ENCODE data around the gene GTPBP6.
"Not testable (repeated sequence)": the region's sequence is repeated elsewhere in the genome, so short reads cannot be mapped to it uniquely, and the experiment has no call there.

Gene GTPBP6

DNA sequence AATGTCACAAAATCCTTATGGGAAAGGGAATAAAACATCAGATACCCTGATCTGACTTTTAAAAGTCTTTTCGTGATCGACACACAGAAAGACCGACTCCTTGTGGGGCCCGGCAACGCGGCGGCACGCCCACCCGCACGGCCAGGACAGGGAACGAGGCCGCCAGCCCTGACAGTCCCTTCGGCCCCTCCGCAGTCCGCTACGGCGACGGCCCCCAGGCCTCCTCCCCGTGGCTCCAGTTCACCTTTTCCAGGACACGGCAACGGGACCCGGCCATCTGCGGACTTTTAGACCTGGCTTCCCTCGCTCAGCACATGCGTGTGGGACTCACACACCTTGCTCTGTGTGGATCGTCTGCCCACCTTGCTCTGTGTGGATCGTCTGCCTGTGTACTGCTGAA, 33.6 kb upstream of the GTPBP6 start:
- DNase-seq (ENCODE audit: low read depth), result no peak

DNA sequence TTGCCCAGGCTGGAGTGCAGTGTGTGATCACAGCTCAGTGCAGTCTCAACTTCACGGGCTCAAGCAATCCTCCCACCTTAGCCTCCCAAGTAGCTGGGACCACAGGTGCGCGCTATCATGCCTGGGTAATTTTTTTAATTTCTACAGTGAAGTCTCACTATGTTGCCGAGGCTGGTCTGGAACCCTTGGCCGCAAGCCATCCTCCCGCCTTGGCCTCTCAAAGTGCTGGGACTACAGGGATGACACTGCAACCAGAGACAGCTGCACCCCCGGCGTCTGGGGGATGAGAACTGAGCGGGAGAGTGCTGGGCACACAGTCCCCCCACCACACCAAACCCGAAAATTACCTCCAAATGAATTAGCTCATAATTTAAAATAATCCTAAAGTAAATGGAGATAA, 33.1 kb upstream of the GTPBP6 start:
- DNase-seq (ENCODE audit: low read depth), result no peak

DNA sequence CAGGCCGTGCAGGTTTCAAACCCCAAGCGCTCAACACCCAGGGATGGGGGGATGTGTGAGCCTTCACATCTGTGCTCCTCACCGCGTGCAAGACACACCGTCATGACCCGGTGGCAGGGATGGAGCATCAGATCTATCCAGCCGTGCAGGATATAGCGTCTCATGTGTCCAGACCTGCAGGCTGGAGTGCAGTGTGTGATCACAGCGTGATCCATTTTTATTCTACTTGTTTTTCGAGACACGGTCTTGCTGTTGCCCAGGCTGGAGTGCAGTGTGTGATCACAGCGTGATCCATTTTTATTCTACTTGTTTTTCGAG, 32.7 kb upstream of the GTPBP6 start:
- not testable (repeated sequence) for DNase-seq (ENCODE audit: low read depth)

DNA sequence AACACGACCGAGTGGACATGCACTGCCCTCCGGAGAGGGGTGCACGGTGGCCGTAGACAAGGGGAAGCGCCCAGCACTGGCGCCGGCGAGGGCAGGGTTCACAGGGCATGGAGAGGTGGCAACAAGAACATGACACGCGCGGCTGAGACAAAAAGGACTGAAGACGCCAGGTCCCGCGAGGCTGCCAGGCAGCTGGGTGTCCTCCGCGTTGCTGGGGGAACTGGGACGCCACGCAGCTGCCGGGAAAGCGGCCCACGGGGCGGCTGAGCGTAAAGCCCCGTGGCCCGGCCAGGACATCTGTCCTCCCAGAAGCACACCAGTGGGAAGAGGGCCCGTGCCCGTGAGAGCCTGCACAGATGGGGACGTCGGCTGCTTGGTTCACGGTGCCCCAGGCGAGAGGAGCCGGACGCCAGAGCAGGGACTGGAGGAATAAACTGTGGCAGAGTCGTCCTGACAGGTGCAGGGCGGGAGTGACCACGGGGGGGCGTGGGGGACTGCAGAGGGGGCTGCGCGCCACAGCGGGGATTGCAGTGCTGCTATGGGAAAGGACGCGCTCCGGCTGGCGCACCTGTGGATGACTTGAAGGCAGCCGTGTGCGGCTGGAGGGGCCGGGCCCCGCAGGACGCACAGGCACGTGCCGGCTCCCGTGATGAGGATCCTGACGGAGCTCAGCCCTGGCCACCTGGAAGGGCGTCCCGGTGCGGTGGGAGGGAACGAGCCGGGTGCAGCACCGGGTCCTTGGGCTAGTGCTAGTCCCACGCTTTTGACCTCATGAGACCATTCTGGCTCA, 32.1 kb upstream of the GTPBP6 start:
- DNase-seq (ENCODE audit: low read depth), result no peak

DNA sequence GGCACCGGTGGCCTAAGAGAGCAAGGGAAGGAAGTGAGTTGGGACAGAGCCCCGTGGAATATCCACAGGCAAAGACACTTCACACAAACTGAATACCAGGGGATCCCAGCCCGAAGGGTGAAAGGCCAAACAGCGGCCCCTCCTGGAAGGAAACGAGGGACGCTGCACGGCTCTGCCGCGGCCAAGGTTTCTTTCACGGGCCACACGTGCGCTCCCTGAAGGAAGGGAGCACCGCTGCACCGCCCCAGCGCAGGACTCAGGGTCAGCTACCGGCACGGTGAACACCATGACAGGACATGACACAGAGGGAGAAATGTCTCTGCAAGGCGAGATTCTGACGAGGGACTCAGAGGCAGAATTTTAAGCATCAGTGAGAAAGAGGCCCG, 31.5 kb upstream of the GTPBP6 start:
- no peak for DNase-seq (ENCODE audit: low read depth)

DNA sequence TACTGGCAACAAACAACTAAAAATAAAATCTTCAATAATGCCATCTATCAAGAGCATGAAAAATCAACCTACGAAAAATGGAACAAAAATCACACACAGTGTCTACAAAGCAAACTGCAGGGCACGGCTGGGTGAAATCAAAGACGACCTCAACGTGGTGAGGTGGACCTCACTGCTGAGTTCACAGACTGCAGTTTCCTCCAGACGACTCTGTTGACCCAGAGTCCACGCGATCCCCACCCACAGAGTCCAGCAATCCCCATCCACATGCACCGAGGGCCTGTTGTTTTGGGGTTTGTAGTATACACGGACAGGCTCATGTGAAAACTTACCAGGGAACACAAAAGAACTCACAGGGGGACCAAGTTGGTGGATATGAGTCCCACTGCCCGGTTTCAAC, 31.1 kb upstream of the GTPBP6 start:
- DNase-seq (ENCODE audit: low read depth), result no peak

DNA sequence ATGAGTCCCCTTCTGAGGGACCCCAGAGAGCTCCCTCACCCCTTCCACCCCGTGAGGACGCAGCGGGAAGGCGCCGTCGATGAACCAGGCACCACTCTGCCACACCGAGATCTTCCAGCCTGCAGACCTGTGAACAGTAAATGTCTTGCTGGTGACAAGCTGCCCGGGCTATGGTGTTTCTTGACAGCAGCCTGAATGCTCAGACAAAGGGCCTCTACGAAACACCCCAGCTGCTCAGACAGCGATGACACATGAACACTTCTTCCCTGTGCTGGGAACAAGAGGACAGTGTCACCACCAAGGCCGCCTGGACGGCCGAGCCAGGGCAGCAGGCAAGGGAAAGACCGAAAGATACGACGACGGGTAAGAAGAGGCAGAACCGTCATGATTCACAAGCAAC, 30.6 kb upstream of the GTPBP6 start:
- DNase-seq (ENCODE audit: low read depth), result no peak

DNA sequence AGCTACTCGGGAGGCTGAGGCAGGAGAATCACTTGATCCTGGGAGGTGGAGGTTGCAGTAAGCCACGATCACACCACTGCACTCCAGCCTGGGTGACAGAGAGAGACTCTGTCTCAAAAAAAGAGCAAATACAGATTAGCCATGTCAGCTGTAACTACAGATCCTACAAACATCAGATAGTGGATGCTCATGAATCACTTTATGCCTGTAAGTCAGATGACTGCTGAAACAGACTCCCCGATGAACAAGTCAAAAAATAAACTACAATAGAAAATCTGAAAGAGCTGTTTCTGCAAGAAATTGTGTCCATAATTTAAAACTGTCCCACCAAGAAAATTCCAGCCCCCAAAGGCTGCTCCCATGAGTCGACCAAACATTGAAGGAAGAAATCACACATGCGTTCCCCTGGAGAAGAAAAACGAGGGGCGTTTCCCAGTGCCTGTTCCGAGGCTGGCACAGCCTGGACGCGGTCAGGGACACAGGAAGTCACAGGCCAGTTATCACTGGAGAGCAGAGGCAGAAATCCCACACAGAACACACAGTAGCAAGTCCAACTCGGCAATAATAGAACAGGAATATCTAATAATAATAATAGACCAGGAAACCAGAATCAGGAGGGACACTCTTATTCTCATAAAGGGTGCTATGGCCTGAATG, 30.0 kb upstream of the GTPBP6 start:
- no peak for DNase-seq (ENCODE audit: low read depth)

DNA sequence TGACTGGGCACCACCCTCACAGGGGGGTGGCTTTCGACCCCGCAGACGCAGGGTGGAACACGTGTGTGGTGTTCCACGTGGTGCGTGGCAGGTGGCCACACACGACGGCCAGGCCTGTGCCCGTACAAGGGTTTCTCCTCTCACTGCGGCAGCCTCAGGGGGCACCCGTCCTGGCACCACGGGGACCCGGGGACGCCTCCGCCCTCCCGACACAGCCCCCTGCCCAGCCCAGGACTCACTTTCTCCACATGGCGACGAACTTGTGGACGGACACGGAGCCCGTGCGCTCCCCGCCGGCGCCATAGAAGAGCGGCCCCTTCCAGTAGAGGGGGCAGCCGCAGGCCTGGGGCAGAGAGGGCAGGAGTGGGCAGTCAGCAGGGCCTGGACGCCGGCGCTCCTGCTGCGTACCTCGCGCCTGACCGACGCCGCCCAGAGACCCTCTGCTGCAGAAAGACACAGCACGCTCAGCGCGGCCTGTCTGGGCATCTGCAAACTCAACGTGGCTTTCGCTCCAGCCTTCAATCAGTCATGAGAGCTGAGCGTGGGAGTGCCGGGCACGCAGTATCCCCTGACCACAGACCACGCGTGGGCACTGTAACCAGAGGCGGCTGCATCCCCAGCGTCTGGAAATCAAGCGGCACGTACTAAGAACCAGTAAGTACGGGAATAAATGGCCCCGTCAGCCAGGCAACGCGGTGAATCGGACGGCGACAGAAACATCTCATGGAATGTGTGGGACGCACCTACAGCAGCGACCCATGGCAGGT, 28.9 kb upstream of the GTPBP6 start:
- DNase-seq (ENCODE audit: low read depth), result no peak

DNA sequence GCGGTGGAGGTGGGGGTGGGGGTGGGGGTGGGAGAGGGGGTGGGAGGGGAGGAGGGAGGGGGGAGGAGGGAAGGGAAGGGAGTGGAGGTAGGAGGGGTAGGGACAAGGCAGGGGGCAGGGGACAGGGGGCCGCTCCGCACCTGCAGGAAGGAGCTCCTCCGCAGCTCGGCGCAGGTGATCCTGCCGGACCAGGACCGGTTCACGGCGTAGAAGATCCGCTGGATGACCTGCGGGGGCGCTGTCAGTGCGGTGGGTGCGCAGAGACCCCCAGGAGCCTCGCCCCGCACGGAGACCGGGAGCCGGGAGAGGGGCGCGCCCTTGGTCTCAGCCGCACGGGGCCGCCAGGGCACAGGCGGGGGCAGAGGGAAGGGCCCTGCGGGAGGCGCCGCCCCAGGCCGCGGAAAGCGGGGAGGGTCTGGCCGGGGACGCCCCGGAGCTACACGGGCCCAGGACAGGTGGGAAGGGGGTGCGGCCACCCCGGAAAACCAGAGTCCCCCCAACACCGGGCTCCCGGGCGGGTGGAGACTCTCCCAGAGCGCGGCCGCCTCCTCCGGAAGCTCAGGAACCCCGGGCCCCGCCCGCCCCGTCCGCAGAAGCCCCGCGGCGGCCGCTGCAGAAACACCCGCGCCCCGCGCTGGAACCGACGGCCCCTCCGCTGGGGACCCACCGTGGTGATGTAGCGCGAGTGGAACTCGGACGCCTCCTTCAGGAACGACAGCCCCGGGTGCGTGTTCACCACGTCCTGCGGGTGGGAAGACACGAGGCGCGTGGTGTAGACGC, 27.6 kb upstream of the GTPBP6 start:
- no peak for DNase-seq (ENCODE audit: low read depth)

DNA sequence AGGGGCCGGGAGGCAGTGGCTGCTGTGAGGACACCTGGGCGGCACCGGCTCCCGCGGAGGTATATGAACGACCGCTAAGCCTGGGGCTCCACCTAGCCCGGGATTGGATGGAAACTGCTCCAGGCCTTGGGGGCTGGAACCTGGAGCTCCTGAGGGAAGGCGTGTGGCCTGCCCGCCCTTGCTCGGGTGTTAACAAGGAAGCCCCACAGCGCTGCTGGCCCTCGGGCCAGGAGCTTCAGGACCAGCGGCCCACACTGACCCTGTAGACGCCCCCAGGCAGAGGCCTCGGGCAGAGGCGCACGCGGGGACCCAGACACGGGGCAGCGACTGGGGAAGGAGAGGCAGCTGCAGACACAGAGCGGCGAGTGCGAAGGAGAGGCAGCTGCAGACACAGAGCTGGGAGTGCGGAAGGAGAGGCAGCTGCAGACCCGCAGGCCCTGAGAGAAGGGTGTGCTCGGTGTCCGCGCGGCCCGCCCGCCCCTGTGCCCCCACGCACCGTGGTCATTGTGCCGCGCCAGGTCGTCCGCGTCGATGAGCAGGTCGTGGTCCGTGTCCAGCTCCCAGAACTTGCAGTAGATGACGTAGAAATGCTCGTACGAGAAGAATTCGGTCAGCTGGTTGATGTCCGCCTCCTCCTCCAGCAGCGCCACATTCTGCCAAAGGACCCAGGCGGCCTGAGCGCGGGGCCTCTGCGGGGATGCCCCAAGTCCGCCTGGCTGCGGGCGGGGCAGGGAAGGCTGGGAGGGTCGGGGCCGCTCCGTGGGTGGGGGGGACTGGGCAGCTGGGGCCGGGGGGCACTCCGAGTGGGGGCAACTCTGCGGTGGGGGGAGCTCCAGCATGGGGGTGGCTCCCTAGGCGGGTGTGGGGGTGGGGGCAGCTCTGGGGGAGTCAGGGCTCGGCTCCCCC, 26.7 kb upstream of the GTPBP6 start:
- no peak for DNase-seq (ENCODE audit: low read depth)

DNA sequence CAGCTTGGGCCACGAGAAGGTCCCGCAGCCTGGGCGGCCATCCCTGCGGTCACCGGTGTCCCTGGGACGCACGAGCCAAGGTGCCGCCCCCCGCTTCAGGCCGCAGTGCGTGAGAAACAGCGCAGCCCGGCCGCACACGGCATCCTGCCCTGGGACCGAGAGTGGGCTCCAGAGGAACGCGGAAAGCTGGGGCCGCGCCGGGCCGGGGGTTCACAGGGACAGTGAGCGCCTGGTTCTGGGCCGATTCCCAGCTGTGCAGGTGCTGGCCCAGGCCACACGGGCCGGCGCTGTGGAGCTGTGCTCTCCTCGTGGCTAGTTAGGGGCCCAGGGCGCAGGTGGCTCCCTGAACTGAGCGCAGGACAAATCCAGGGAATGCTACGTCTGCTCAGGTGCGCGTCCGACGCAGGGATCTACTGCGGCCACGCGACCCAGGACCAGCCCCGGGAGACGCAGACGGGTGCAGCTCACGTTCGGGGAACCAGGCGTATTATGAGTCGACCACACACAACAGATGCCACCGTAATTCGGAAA, 25.8 kb upstream of the GTPBP6 start:
- DNase-seq (ENCODE audit: low read depth), result no peak

DNA sequence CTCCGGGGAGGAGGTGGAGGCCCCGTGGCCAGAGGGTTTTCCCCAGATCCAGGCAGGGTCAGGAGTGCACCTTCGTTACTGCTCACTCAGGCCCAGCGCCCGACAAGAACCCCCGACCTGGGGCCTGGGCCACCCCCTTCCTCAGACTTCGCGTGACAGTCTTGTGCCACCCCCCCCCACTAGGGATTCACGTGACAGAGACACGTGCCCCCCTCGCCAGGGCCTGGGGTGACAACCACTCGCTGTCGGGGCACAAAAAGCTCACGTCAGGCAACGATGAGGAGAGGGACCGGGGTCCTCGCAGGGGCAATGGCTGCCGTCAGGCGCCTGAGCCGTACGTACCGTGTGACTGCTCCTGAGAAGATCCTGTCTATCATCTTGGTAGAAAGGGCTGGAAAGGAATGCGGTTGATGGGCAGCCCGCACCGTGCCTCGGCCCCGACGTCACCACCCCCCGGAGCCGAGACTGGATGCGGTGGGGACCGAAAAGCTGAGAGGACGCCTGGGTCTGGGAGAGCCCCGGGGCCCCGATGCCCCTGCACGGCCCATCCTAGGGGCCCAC, 23.0 kb upstream of the GTPBP6 start:
- no peak for DNase-seq (ENCODE audit: low read depth)

DNA sequence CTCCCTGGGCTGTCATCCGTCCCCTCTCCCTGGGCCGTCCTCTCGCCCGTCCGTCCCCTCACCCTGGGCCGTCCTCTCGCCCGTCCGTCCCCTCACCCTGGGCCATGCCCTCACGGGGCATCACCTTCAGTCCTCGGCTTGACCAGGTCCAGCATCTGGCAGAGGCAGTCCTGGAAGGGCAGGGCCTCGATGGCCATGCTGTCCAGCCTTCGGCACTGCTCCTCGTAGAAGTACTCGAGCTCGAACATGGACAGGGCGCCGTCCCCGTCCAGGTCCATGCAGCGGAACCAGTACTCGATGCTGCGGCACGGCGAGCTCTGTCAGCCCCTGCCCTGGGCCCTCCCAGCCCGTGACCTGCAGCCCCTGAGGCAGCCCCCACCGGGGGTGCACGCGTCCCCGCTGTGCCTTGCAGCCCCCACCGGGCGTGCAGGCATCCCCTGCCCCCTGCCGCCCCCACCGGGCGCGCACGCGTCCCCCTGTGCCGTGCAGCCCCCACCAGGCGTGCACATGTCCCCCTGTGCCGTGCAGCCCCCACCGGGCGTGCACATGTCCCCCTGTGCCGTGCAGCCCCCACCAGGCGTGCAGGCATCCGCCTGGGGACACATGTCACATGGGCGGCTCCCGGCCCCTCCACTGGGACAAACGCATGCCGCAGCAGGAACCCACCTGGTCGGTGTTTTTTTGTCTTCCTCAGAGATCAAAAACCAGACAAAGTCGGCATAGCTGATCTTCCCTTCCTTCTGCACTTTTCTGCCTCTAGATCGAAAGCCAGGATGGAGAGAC, 22.2 kb upstream of the GTPBP6 start:
- no peak for DNase-seq (ENCODE audit: low read depth)

DNA sequence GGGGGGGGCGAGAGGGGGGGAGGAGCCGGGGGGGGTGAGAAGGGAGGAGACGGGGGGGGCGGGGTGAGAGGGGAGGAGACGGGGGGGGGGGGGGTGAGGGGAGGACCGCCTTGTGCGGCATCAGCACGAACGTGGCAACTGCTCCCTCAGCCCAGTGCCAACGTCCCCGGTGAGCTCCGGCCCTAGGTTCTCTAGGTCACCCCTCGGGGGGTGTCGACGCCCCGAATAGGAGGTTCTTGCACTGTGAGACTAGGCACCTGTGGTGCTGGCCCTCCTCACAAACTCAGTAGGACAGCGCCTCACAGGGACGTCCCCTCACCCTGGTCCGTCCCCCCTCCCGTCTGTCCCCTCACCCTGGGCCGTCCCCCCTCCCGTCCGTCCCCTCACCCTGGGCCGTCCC, 21.5 kb upstream of the GTPBP6 start:
- no peak for DNase-seq (ENCODE audit: low read depth)

DNA sequence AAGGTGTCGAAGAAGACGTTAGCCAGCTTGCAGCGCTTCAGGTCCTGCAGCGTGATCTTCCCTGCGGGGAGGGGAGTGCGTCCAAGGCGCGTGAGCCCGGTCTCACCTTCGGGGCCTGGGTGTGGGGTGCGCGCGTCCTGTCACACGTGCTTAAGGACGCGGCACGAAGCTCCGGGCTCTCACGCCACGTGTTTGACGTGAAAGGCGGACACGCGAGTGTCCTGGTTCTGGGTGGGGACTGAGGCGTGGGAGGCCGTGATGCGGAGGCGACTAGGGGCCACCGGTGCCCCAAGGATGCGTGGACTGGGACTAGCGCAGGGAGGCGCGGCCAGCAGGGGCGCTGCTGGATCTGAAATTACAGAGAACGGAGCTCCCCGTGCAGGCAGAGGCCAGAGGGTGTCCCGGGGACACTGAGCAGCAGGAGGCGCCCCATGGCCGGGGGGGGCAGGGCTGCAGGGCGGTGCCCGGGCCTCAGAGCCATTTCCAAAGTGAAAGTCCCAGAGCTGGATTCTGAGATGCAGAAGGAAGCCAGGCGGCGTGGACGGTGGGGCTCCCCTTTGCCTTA, 20.3 kb upstream of the GTPBP6 start:
- no peak for DNase-seq (ENCODE audit: low read depth)

DNA sequence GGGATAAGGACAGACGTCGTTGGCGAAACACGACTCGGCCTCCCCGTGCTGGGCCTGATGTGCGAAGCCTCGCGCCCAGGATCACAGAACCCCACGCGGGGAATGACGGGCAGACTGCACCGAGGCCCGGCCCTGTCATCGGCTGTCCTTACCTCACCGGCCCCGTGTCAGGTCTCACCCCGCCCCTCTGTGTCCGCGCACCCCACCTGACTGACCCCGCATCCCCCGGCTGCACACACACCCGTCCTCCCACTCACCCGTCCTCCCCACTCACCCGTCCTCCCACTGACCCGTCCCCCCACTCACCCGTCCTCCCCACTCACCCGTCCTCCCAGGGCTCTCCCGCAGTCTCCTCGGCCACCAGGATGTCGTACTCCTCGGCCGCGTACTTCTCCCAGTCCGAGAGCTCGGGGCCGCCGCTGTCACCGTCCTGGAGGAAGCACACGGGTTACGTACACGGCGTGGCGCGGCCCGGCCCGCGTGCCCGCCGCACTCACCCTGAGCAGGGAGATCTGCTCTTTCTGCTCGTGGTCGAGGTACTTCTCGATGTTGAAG, 19.8 kb upstream of the GTPBP6 start:
- no peak for DNase-seq (ENCODE audit: low read depth)

DNA sequence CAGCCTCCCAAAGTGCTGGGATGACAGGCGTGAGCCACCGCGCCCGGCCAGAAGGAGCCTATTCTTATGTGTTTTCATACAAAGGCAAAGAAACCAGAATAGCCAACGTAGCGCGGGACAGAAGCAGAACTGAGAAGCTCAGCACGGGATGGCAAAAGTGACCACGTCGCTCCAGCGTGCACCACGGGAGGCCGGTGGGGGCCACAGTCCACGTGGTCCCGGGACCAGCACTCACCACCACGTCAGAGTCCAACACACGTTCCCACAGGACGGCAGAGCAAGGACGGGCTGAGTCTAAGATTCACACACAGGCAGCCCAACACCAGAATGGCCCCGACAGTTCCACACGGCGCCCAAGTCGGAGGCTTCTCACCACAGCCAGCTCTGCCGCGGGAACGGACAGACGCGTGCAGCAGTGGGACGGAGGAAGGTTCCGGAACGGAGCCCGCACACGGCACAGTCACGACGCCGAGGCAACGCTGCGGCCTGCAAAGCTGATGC, 18.8 kb upstream of the GTPBP6 start:
- no peak for DNase-seq (ENCODE audit: low read depth)

DNA sequence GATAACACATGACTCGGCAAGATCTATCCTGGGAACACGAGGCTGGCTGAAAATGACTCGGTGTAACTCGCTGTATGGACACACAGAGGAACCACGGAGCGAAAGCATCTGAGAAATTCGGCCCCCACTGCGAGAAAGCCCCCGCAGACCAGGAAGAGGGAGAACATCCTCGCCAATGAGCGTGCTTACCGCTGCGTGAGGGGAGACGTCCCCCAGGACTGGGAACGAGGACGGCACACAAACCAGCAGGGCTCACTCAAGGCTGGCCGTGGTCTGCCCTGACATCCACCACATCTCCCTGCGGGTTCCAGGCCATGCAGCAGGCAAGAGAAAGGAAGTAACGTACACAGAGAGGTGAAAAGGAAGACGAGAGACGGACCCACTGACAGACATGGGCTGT, 17.6 kb upstream of the GTPBP6 start:
- DNase-seq (ENCODE audit: low read depth), result no peak
